ENCODE measurements around the gene SHANK3.
A peak's percentile ranks its signal among the peaks of the same experiment; 100 is the strongest.

SHANK3 gene

GRCh38 chr22:50670513-50670912, 2.1 kb upstream of the SHANK3 start:
- H3K9ac ChIP-seq (ENCODE audit: low read depth, low read length): no peak overlapping the region
- H3K36me3 ChIP-seq (ENCODE audit: insufficient read depth, low read length): no peaks in the 10 kb centered on the region
- H3K9me3 ChIP-seq (ENCODE audit: control insufficient read depth, insufficient read depth, low read length): no peaks in the 10 kb centered on the region
- H3K4me1 ChIP-seq (ENCODE audit: insufficient read depth, low read length): peaks cover 2% of the 10 kb centered on the region; the same call in 1 of the 2 replicates

GRCh38 chr22:50670914-50671538, 1.6 kb upstream of the SHANK3 start:
- no peaks in the 10 kb centered on the region for H3K9me3 ChIP-seq (ENCODE audit: control insufficient read depth, insufficient read depth, low read length)
- no peaks in the 10 kb centered on the region for H3K36me3 ChIP-seq (ENCODE audit: insufficient read depth, low read length)
- H3K4me1 ChIP-seq (ENCODE audit: insufficient read depth, low read length): peaks cover 3% of the 10 kb centered on the region; the same call in 1 of the 2 replicates
- no peak overlapping the region for H3K9ac ChIP-seq (ENCODE audit: low read depth, low read length)

GRCh38 chr22:50671641-50672040, 982 bp upstream of the SHANK3 start:
- peaks cover 3% of the 10 kb centered on the region; the same call in 1 of the 2 replicates for H3K4me1 ChIP-seq (ENCODE audit: insufficient read depth, low read length)
- H3K36me3 ChIP-seq (ENCODE audit: insufficient read depth, low read length): no peaks in the 10 kb centered on the region
- H3K9ac ChIP-seq (ENCODE audit: low read depth, low read length): no peak overlapping the region
- no peaks in the 10 kb centered on the region for H3K9me3 ChIP-seq (ENCODE audit: control insufficient read depth, insufficient read depth, low read length)

GRCh38 chr22:50672041-50672440, 582 bp upstream of the SHANK3 start:
- no peak overlapping the region for H3K9ac ChIP-seq (ENCODE audit: low read depth, low read length)
- H3K36me3 ChIP-seq (ENCODE audit: insufficient read depth, low read length): no peaks in the 10 kb centered on the region
- H3K9me3 ChIP-seq (ENCODE audit: control insufficient read depth, insufficient read depth, low read length): no peaks in the 10 kb centered on the region
- H3K4me1 ChIP-seq (ENCODE audit: insufficient read depth, low read length): peaks cover 3% of the 10 kb centered on the region; the same call in 1 of the 2 replicates

- Histone ChIP-seq H3K9me3 (ENCODE audit: control insufficient read depth, insufficient read depth, low read length) (no peaks in the 10 kb centered on the region), H3K9ac (ENCODE audit: low read depth, low read length) (peak overlapping the region; percentile 45; the same call in 1 of the 2 replicates), H3K4me1 (ENCODE audit: insufficient read depth, low read length) (peaks cover 3% of the 10 kb centered on the region; the same call in 1 of the 2 replicates), H3K36me3 (ENCODE audit: insufficient read depth, low read length) (no peaks in the 10 kb centered on the region)
These were observed 857 bp downstream of the SHANK3 start for GRCh38 chr22:50673231-50674129.

GRCh38 chr22:50674130-50674500, 1.5 kb downstream of the SHANK3 start:
- peaks cover 3% of the 10 kb centered on the region; the same call in 1 of the 2 replicates for H3K4me1 ChIP-seq (ENCODE audit: insufficient read depth, low read length)
- no peaks in the 10 kb centered on the region for H3K36me3 ChIP-seq (ENCODE audit: insufficient read depth, low read length)
- no peaks in the 10 kb centered on the region for H3K9me3 ChIP-seq (ENCODE audit: control insufficient read depth, insufficient read depth, low read length)
- H3K9ac ChIP-seq (ENCODE audit: low read depth, low read length): no peak overlapping the region

GRCh38 chr22:50674606-50675552, 2.3 kb downstream of the SHANK3 start:
- Histone ChIP-seq H3K9me3 (ENCODE audit: control insufficient read depth, insufficient read depth, low read length) (no peaks in the 10 kb centered on the region), H3K36me3 (ENCODE audit: insufficient read depth, low read length) (no peaks in the 10 kb centered on the region), H3K4me1 (ENCODE audit: insufficient read depth, low read length) (peaks cover 3% of the 10 kb centered on the region; the same call in 1 of the 2 replicates), H3K9ac (ENCODE audit: low read depth, low read length) (peak overlapping the region; percentile 53; the same call in 1 of the 2 replicates)

- H3K9ac ChIP-seq (ENCODE audit: low read depth, low read length): peak overlapping the region; percentile 53; the same call in 1 of the 2 replicates
These were observed 3.0 kb downstream of the SHANK3 start for GRCh38 chr22:50675553-50676179.

GRCh38 chr22:50676180-50676636, 3.6 kb downstream of the SHANK3 start:
- Histone ChIP-seq H3K9me3 (ENCODE audit: control insufficient read depth, insufficient read depth, low read length) (no peaks in the 10 kb centered on the region), H3K9ac (ENCODE audit: low read depth, low read length) (no peak overlapping the region), H3K36me3 (ENCODE audit: insufficient read depth, low read length) (no peaks in the 10 kb centered on the region), H3K4me1 (ENCODE audit: insufficient read depth, low read length) (peaks cover 3% of the 10 kb centered on the region; the same call in 1 of the 2 replicates)

More at GRCh38 chr22:50675553-50676179, 3.0 kb downstream of the SHANK3 start:
- no peaks in the 10 kb centered on the region for H3K9me3 ChIP-seq (ENCODE audit: control insufficient read depth, insufficient read depth, low read length)
- H3K36me3 ChIP-seq (ENCODE audit: insufficient read depth, low read length): no peaks in the 10 kb centered on the region
- H3K4me1 ChIP-seq (ENCODE audit: insufficient read depth, low read length): peaks cover 3% of the 10 kb centered on the region; the same call in 1 of the 2 replicates

GRCh38 chr22:50676661-50677492, 4.3 kb downstream of the SHANK3 start:
- Histone ChIP-seq H3K4me1 (ENCODE audit: insufficient read depth, low read length) (peaks cover 3% of the 10 kb centered on the region; the same call in 1 of the 2 replicates), H3K36me3 (ENCODE audit: insufficient read depth, low read length) (no peaks in the 10 kb centered on the region), H3K9ac (ENCODE audit: low read depth, low read length) (no peak overlapping the region), H3K9me3 (ENCODE audit: control insufficient read depth, insufficient read depth, low read length) (no peaks in the 10 kb centered on the region)

- H3K9me3 ChIP-seq (ENCODE audit: control insufficient read depth, insufficient read depth, low read length): no peaks in the 10 kb centered on the region
- peaks cover 3% of the 10 kb centered on the region; the same call in 1 of the 2 replicates for H3K4me1 ChIP-seq (ENCODE audit: insufficient read depth, low read length)
- H3K36me3 ChIP-seq (ENCODE audit: insufficient read depth, low read length): no peaks in the 10 kb centered on the region
- H3K9ac ChIP-seq (ENCODE audit: low read depth, low read length): no peak overlapping the region
These were observed 5.0 kb downstream of the SHANK3 start for GRCh38 chr22:50677493-50678217.

GRCh38 chr22:50678218-50678650, 5.6 kb downstream of the SHANK3 start:
- Histone ChIP-seq H3K36me3 (ENCODE audit: insufficient read depth, low read length) (no peaks in the 10 kb centered on the region), H3K9ac (ENCODE audit: low read depth, low read length) (no peak overlapping the region)

More at GRCh38 chr22:50678218-50678650, 5.6 kb downstream of the SHANK3 start:
- Histone ChIP-seq H3K9me3 (ENCODE audit: control insufficient read depth, insufficient read depth, low read length) (no peaks in the 10 kb centered on the region), H3K4me1 (ENCODE audit: insufficient read depth, low read length) (peaks cover 3% of the 10 kb centered on the region; the same call in 1 of the 2 replicates)
